IPS DF 4.7 (cell line): Measurements from ENCODE around the gene TRAM1L1.

ENCODE experiments used
- DNase-seq: peaks from one replicate; pipeline ENCODE4 v3.0.0-alpha.2; 2013; ENCODE audit warnings: low spot score; ENCODE audit errors: extremely low read depth

TRAM1L1 gene

GRCh38 chr4:117084866-117085701, at the start of gene TRAM1L1:
TRAM1L1 (minus strand) TSS chr4:117085576; CDS start chr4:117085393, 183 bp downstream.
- DNase-seq: no peak

GRCh38 chr4:117134386-117134785, 49.0 kb upstream of the TRAM1L1 start:
- DNase-seq: peak; percentile 22

GRCh38 chr4:117096886-117097285, 11.5 kb upstream of the TRAM1L1 start:
- DNase-seq: no peak

- DNase-seq: no peak
These were observed 11.1 kb upstream of the TRAM1L1 start for GRCh38 chr4:117096462-117096861.

- no peak for DNase-seq
These were observed 8.2 kb upstream of the TRAM1L1 start for GRCh38 chr4:117093571-117093970.

- DNase-seq: no peak
These were observed 7.6 kb downstream of the TRAM1L1 start for GRCh38 chr4:117077760-117078159.

- DNase-seq: no peak
These were observed 17.3 kb downstream of the TRAM1L1 start for GRCh38 chr4:117068120-117068519.

GRCh38 chr4:117063961-117064696, 21.2 kb downstream of the TRAM1L1 start:
- no peak for DNase-seq

GRCh38 chr4:117042962-117043361, 42.4 kb downstream of the TRAM1L1 start:
- DNase-seq: no peak
